ENCODE data around the gene ZNF680.
"Not testable (repeated sequence)": the region's sequence is repeated elsewhere in the genome, so short reads cannot be mapped to it uniquely, and the experiment has no call there.

The ZNF680 gene

DNA sequence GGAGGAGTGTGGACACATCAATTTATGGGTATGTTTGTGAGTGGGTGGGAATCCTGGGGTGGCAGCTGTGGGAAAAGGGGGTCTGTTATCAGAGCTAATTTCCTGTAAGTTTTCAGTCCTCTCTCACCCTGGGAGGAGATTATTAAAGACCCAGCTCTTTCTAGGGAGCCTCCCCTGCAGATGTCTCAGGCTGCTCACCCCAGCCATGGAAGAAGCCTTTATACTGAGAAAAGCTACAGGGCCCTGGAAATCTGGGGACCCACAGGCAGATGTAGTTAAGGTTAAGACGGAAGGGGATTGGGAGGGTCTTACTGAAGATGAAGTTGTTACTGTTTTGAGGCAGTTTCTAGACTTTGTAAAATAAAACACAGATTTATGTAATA, 4.6 kb downstream of the ZNF680 start:
- TF ChIP-seq CTCF (IDR thresholded peaks at IDR 0.05; ENCODE audit: low read depth, low read length), result no peak
- no peak overlapping the region for H3K4me3 ChIP-seq (replicated peaks in 1 of 2; ENCODE audit: low read depth in 2 of 2, low read length in 2 of 2)
- no peak for DNase-seq (ENCODE audit: low read depth in 2 of 2)

DNA sequence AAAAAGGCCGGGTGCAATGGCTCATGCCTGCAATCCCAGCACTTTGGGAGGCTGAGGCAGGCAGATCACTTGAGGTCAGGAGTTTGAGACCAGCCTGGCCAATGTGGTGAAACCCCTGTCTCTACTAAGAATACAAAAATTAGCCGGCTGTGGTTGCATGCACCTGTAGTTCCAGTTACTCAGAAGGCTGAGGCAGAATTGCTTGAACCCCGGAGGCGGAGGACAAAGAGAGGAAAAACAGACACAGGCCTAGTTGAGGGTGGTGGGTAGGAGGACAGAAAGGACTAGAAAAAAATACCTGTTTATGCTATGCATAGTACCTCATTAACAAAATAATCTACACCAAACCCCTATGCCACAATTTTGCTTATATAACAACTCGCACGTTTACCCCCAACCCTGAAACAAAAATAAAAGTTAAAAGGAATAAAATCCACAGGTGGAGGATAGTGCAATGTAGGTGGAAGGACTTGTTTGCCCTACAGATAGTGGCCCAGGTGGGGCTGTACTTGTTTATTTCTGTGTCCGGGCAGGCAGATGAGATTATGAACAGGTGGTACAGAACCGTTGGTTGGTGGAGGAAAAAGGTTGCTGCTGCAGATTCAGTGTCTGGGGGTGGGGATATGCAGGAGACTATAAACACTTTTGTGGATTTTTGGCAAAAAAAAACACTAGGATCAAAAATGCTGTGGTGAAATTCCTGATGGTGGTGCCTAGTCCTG, 5.1 kb downstream of the ZNF680 start:
- H3K4me3 ChIP-seq (replicated peaks in 1 of 2; ENCODE audit: low read depth in 2 of 2, low read length in 2 of 2), result no peak overlapping the region
- TF ChIP-seq CTCF (IDR thresholded peaks at IDR 0.05; ENCODE audit: low read depth, low read length), result no peak
- no peak for DNase-seq (ENCODE audit: low read depth in 2 of 2)

- H3K4me3 ChIP-seq (replicated peaks in 1 of 2; ENCODE audit: low read depth in 2 of 2, low read length in 2 of 2), result no peak overlapping the region
- TF ChIP-seq CTCF (IDR thresholded peaks at IDR 0.05; ENCODE audit: low read depth, low read length), result no peak
- DNase-seq (ENCODE audit: low read depth in 2 of 2), result peak; percentile 41 to 53
Measured at GRCh38 chr7:64555046-64555445, 7.8 kb downstream of the ZNF680 start.

DNA sequence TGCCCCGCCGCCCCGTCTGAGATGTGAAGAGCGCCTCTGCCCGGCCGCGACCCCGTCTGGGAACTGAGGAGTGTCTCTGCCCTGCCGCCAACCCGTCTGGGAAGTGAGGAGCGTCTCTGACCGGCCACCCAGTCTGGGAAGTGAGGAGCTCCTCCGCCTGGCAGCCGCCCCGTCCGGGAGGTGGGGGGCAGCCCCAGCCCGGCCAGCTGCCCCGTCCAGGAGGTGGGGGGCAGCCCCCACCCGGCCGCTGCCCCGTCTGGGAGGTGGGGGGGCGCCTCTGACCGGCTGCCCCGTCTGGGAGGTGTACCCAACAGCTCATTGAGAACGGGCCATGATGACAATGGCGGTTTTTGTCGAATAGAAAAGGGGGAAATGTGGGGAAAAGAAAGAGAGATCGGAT, 8.7 kb downstream of the ZNF680 start:
- not testable (repeated sequence) for H3K4me3 ChIP-seq (replicated peaks in 1 of 2; ENCODE audit: low read depth in 2 of 2, low read length in 2 of 2); DNase-seq (ENCODE audit: low read depth in 2 of 2)

DNA sequence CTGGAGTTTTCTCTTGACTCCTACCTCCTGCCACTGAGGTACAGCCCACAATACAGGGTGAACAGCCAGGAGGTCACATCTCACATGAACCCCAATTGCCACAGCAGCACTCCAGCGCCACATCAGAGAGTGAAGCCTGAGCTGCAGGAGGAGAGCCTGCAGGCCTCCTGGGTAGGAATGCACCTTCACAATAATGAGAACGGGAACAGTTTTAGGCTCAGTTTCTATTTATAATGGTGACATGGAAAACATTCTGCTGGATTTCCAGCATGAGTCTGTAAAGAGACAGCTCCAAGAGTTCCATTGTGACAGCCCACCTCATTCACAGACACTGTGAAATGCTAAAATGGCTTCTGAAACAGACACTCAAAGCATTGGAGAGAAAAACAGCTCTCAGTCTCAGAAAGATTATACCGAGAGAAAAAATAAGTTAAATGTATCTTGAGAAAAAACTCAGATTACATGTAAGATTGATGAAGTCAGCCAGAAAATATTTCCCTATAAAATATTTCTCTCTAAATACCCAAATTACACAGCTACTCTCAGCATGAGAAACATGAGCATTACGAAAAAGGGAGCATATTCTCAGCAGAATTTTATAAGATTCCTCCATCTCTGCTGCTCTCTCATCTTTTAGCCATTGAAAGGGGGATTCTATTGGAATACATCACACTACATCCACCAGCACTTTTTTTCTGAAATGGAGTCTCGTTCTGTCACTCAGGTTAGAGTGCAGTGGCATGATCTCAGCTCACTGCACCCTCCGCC, 11.3 kb downstream of the ZNF680 start:
- H3K4me3 ChIP-seq (replicated peaks in 1 of 2; ENCODE audit: low read depth in 2 of 2, low read length in 2 of 2), result no peak overlapping the region
- TF ChIP-seq CTCF (IDR thresholded peaks at IDR 0.05; ENCODE audit: low read depth, low read length), result no peak
- DNase-seq (ENCODE audit: low read depth in 2 of 2), result no peak

DNA sequence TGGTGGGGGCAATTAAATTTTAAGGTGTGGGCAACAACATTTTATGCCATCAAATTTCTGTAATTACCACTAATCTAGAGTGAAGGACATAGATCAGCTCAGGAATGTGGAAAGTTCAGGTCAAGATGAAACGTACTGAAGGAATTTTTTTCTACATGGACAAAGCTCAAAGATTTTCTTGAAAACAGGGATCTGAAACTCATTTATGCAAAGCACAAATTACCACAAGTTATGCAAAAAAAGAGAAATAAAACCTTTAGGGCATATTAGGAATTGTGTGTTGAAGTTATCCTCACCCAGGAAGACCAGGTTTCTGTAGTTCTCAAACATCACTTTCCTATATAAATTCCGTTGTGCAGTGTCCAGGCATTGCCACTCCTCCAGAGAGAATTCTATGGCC, 18.9 kb downstream of the ZNF680 start:
- H3K4me3 ChIP-seq (replicated peaks in 1 of 2; ENCODE audit: low read depth in 2 of 2, low read length in 2 of 2), result no peak overlapping the region
- TF ChIP-seq CTCF (IDR thresholded peaks at IDR 0.05; ENCODE audit: low read depth, low read length), result no peak
- DNase-seq (ENCODE audit: low read depth in 2 of 2), result no peak

- TF ChIP-seq CTCF (IDR thresholded peaks at IDR 0.05; ENCODE audit: low read depth, low read length), result no peak
- H3K4me3 ChIP-seq (replicated peaks in 1 of 2; ENCODE audit: low read depth in 2 of 2, low read length in 2 of 2), result no peak overlapping the region
- peak; percentile 64 to 82 for DNase-seq (ENCODE audit: low read depth in 2 of 2)
Measured at GRCh38 chr7:64541438-64542359, 21.2 kb downstream of the ZNF680 start.
